NCI-H2171 (cell line): ENCODE measurements around the gene CCDC57.
A peak's percentile ranks its signal among the peaks of the same experiment; 100 is the strongest.

Experiments used
- DNase-seq: peaks from one replicate; lab custom pipeline; 2025; lab: John Stamatoyannopoulos, UW

The CCDC57 gene

GRCh38 chr17:82061047-82061925 is 151.4 kb downstream of the CCDC57 start:
- no peak for DNase-seq

GRCh38 chr17:82060614-82061013 is 152.0 kb downstream of the CCDC57 start:
- no peak for DNase-seq

- DNase-seq = no peak
Measured at GRCh38 chr17:82060001-82060380, 152.7 kb downstream of the CCDC57 start.

- DNase-seq = no peak
Measured at GRCh38 chr17:82059272-82060000, 153.2 kb downstream of the CCDC57 start.

GRCh38 chr17:82058855-82059249 is 153.8 kb downstream of the CCDC57 start:
- no peak for DNase-seq

- no peak for DNase-seq
Measured at GRCh38 chr17:82058230-82058854, 154.3 kb downstream of the CCDC57 start.

GRCh38 chr17:82056729-82057621 is 155.7 kb downstream of the CCDC57 start:
- no peak for DNase-seq

- no peak for DNase-seq
Measured at GRCh38 chr17:82055965-82056728, 156.5 kb downstream of the CCDC57 start.

GRCh38 chr17:82055023-82055964 is 157.3 kb downstream of the CCDC57 start:
- no peak for DNase-seq

- DNase-seq = no peak
Measured at GRCh38 chr17:82054351-82055022, 158.2 kb downstream of the CCDC57 start.

- DNase-seq = no peak
Measured at GRCh38 chr17:82053556-82054263, 158.9 kb downstream of the CCDC57 start.

GRCh38 chr17:82053130-82053529 is 159.5 kb downstream of the CCDC57 start:
- no peak for DNase-seq

GRCh38 chr17:82052638-82053059 is 160.0 kb downstream of the CCDC57 start:
- no peak for DNase-seq

GRCh38 chr17:82051776-82052637 is 160.6 kb downstream of the CCDC57 start, which contains the start of the genes GPS1 and RFNG:
GPS1 (plus strand) TSS chr17:82051898; CDS start chr17:82051932, 34 bp downstream.
RFNG (minus strand) TSS chr17:82051811; CDS start chr17:82051766, 45 bp downstream.
- DNase-seq = peak; percentile 73
